Stimulated activated CD4-positive, alpha-beta T cell treated with anti-CD3 and anti-CD28 coated beads, Interleukin-15, amount 100 ng/mL, for 1 hour (primary cell): ENCODE measurements around the gene PRSS21.

Experiments used
- DNase-seq, 2 donors: peaks; one replicate each; pipeline ENCODE4 v3.0.0-alpha.2; 2020; ENCODE audit warnings: low read depth in 1 of 2, low spot score in 1 of 2

Gene PRSS21

GRCh38 chr16:2822496-2822895 is 5.5 kb downstream of the PRSS21 start:
- no peak for DNase-seq

GRCh38 chr16:2824626-2825025 is 7.6 kb downstream of the PRSS21 start:
- DNase-seq: no peak

GRCh38 chr16:2825049-2825742 is 8.2 kb downstream of the PRSS21 start:
- no peak for DNase-seq

DNA sequence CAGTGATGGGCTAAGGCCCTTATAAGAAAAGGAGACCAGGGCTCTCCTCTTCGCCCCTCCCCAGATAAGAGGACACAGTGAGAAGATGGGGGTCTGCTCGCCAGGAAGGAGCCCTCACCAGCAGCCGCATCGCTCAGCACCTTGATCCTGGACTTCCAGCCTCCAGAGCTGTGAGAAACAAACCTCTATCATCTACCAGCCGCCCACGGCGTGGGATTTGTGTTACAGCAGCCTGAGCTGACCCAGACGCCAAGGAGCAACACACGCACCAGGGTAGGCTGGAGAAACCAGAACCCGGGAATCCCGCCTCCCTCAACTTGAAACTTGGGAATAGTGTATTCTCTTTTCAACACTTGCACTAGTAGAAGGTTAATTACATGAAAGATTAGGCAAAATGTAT is 8.9 kb downstream of the PRSS21 start:
- no peak for DNase-seq

GRCh38 chr16:2826591-2827373 is 9.7 kb downstream of the PRSS21 start:
- DNase-seq: no peak

GRCh38 chr16:2827374-2827791 is 10.3 kb downstream of the PRSS21 start:
- no peak for DNase-seq

DNA sequence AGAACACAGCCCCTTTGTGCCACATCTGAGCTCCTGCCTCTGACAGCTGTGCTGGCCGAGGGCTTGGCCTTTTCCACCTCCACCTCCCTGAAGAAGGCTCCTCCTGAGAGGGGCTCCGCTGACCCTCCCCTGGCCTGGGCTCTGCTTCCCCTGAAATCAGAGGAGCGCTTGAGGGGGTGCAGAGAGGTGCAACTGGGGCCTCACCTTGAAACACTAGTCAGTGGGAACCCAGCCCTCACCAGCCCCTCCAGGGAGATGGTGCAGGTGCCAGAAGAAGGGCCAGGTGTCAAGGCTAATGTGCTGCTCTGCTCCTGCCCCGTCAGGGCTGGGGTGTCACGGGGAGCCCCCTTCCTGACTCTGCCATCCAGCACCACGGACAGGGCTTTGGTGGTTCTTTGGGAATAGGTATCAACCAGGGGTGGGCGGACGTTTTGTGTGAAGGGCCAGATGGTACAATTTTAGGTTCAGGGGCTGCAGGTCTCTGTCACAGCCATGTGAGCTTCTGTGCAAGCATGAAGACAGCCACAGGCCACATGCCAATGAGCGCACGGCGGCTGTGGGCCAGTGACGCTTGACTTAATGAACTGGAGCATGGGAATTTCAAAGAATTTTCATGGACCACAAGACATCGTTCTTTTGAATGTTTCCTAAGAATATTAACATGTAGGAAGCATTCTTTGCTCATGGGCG is 10.9 kb downstream of the PRSS21 start:
- no peak for DNase-seq

- DNase-seq: no peak
These were observed 11.4 kb downstream of the PRSS21 start for GRCh38 chr16:2828521-2828840.

- DNase-seq: no peak
These were observed 11.9 kb downstream of the PRSS21 start for GRCh38 chr16:2828876-2829430.

- DNase-seq: no peak
These were observed 12.7 kb downstream of the PRSS21 start, which contains the start of gene ZG16B for GRCh38 chr16:2829501-2830354. Gene ZG16B (plus strand): TSS chr16:2830303. CDS start chr16:2830442, 139 bp downstream.

GRCh38 chr16:2830355-2830695 is 13.3 kb downstream of the PRSS21 start:
- no peak for DNase-seq

DNA sequence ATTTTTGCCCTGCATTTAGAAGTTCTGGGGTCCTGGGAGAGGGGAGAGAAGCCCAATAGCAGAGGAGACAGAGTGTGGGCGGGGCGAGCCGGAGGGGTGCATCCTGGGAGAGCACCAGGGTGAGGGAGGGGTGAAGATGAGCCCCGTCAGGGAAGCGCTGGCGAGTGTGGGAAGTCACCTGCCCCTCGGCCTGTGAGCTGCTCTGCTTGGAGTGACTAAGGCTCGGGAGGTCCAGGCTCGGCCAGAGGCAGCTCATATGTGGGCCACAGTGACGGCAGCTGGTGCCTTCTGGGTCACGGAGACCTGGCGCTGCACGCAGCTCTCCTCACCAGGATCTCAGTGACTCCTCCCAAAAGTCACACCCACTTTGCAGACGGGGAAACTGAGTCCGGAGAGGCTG is 14.2 kb downstream of the PRSS21 start:
- DNase-seq: no peak

GRCh38 chr16:2833776-2834175 is 16.7 kb downstream of the PRSS21 start:
- no peak for DNase-seq

DNA sequence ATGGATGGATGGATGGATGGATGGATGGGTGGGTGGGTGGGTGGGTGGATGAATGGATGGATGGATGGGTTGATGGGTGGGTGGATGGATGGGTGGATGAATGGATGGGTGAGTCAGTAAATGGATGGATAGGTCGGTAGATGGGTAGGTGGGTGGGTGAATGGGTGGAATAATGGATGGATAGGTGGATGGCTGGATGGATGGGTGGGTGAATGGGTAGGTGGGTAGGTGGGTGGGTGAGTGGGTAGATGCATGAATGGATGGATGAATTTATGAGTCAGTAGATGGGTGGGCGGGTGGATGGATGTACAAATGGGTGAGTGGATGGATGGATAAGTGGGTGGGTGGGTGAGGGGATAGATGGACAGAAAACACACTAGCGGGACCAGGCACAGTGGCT is 17.9 kb downstream of the PRSS21 start:
- DNase-seq: no peak

DNA sequence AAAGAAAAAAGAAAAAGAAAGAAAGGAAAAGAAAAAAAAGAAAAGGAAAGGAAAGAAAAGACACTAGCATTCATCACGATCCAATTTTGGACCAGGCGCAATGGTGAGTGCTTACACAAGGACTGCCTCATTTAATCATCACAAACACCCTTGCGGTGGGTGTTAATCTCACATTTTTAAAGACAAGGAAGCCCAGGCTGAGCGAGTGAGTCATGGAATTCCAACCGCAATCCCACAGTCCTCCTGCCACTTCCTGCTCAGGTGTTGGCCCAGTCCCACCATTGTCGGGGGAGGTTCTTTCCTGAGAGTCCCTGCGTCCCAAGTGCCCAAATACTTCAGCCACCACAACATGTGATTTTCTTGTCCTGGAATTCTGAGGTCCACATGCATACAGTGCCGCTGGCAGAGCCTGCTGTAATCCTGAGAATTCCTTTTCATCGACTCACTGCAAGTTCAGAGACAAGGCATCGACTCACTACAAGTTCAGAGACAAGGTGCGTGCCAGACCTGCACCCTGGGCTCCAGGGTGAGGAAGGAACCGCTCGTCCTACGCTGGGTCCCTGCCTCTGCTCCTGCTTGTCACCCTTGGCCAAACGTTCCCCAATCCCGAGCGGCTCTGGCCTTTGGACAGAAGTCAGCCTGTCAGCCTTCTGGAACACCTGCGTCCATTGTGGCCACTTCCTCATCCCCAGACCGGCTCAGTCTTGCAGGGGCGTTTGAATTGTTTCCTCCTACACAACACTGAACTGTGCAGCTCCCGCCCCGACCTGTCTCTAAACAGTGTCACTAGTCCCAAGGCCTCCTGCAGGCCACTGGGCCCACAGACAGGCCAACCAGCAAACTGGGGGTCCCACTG is 18.8 kb downstream of the PRSS21 start:
- DNase-seq: no peak

GRCh38 chr16:2836646-2837508 is 19.8 kb downstream of the PRSS21 start:
- DNase-seq: no peak

GRCh38 chr16:2838928-2839327 is 21.9 kb downstream of the PRSS21 start:
- peak in 1 of 2 donors; percentile 33 for DNase-seq

GRCh38 chr16:2839650-2840450 is 22.8 kb downstream of the PRSS21 start:
- no peak for DNase-seq
